Islet precursor cell (in vitro differentiated cells): Measurements from ENCODE around the gene KRTAP5-7.
"Not testable (repeated sequence)": the region's sequence is repeated elsewhere in the genome, so short reads cannot be mapped to it uniquely, and the experiment has no call there.

ENCODE experiments used
- DNase-seq: peaks from one replicate; pipeline ENCODE4 v3.0.0-alpha.2; 2018

KRTAP5-7 gene

DNA sequence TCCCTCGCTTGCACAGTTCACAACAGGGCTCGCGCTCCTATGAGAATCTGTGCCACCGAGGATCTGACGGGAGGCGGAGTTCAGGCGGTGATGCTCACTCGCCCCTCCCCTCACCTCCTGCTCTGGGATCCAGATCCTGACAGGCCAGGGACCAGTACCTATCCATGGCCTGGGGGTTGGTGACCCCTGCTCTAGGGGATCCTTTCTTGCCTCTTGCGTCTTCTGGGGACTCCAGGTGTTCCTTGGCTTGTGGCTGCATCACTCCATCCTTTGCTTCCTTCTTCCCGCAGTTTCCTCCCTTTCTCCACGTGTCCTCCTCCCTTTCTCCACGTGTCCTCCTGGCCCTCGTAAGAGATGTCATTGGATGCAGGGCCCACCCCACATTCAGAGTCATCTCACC lies 30.6 kb upstream of the KRTAP5-7 start:
- DNase-seq, result no peak

DNA sequence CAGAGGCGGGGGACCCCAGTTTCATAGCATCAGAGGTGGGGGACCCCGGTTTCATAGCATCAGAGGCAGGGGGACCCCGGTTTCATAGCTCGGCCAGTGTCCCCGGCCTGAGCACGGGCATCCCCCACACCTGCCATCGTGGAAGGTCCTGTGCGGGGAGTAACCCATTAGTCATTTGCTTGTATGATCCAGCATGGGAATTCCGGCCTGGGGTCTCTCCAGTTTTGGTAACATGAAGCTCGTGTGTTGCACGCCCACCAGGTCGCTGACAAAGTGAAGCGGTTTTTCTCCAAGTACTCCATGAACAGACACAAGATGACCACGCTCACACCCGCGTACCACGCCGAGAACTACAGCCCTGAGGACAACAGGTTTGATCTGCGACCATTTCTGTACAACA lies 29.0 kb upstream of the KRTAP5-7 start:
- DNase-seq, result no peak

DNA sequence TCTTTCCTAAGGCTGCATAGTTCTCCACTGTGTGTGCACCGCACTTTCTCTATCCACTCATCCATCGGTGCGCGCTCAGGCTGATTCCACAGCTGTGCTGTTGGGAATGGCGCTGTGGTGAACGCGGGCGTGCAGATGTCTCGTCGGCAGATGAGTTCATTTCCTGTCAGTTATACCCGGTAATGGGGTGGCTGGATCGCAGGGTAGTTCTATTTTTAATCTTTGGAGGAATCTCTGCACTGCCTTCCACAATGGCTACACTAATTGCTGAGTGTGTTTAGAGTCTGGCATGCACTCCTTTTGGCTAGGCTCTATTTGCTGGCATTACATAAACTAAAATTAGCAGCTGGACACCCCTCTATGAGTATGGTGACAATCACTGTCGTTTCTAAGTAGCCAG lies 27.9 kb upstream of the KRTAP5-7 start:
- no peak for DNase-seq

DNA sequence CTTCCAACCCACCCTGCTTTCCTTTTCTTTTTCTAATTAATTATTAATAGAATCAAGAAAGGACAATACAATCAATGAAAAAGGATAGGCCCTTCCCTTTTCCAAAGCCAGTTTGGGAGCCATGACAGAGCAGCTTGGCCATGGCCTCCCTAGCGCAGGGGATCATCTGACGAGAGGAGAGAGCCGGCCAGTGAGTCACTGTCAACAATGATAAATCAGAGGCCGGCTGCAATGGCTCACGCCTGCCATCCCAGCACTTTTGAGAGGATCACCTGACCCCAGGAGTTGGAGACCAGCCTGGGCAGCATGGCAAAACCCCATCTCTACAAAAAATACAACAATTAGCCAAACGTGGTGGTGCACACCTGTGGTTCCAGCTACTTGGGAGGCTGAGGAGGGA lies 27.5 kb upstream of the KRTAP5-7 start:
- DNase-seq, result no peak

DNA sequence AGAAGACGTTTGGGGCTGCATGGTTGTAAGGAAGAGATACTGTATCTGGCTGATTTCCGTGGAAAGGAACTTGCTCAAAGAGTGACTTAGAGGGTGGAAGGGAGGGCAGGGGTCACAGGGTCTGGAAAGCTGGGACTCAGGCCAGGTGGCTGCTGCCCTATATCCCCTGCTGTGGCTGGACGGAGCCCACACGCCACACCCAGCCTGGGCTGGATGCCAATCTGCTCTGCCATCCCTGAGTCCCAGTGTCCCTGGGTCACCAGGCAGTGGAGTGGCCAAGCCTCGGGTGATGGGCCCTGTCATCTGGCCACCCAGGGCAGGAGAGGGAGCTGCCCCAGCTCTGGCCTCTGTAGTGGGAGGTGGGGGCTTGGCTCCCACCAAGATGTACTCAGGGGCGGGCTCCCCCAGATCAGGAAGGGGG lies 26.5 kb upstream of the KRTAP5-7 start:
- no peak for DNase-seq

GRCh38 chr11:71501071-71501985 lies 25.7 kb upstream of the KRTAP5-7 start:
- no peak for DNase-seq

DNA sequence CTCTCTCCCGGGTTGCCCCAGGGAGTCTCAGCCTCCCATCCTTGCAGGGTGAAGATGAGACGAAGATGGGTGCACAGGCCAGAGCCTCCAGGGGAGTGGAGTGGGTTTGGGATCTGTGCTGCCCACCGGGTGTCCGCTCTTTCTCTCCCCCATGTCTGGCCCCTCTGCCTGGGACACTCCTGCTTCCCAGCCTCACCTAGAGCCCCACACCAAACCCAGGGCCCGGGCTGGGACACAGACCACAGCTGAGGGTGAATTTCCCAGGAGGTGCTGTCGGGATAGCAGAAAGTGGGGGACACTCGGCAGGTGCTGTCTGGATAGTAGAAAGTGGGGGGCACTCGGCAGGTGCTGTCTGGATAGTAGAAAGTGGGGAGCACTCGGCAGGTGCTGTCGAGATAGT lies 25.0 kb upstream of the KRTAP5-7 start:
- DNase-seq, result no peak

DNA sequence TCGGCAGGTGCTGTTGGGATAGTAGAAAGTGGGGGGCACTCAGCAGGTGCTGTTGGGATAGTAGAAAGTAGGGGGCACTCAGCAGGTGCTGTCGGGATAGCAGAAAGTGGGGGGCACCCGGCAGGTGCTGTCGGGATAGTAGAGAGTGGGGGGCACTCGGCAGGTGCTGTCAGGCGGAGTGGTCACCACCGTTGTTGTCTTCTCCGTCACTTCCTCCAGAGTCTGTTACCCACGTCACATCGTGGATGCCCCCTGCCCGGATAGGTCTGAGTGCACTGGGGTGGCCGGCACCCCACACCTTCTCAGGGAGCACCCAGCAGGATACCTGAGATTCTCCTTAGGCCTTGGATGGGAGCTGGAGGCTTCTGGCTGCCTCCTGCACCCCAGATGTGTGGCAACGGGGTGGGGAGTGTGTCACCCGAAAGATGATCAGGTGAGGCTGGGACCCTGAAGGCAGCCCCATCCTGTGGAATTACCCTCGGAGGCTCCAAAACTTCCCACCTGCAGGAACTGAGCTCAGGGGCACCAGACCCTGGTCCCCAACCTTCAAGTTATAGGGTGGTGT lies 24.1 kb upstream of the KRTAP5-7 start:
- no peak for DNase-seq

- DNase-seq, result no peak
Observed at GRCh38 chr11:71504531-71504930, 22.5 kb upstream of the KRTAP5-7 start.

- no peak for DNase-seq
Observed at GRCh38 chr11:71505001-71505400, 22.1 kb upstream of the KRTAP5-7 start.

- DNase-seq, result no peak
Observed at GRCh38 chr11:71505781-71506180, 21.3 kb upstream of the KRTAP5-7 start.

- no peak for DNase-seq
Observed at GRCh38 chr11:71507102-71507501, 20.0 kb upstream of the KRTAP5-7 start.

- DNase-seq, result no peak
Observed at GRCh38 chr11:71518506-71519471, 8.3 kb upstream of the KRTAP5-7 start.

DNA sequence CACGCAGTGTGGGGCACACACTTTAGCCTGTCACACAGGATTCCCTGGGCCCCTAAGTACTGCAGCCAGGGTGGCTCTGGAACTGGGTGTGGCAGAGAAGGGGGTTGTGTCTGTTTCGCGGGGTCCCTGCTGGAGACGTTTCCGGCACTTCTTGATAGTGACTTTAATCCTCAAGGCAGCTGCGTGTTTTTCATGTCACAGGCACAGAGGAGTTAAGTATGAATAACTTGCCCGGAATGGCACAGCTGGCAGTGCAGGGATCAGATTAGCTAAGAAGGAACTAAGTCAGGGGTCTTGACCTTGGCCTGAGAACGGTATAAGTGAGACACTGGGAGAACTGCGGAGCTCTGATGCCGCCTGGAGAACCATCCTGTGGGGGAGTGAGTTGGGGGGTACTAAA lies 7.5 kb upstream of the KRTAP5-7 start:
- no peak for DNase-seq

GRCh38 chr11:71525188-71525937 lies 1.7 kb upstream of the KRTAP5-7 start:
- no peak for DNase-seq

DNA sequence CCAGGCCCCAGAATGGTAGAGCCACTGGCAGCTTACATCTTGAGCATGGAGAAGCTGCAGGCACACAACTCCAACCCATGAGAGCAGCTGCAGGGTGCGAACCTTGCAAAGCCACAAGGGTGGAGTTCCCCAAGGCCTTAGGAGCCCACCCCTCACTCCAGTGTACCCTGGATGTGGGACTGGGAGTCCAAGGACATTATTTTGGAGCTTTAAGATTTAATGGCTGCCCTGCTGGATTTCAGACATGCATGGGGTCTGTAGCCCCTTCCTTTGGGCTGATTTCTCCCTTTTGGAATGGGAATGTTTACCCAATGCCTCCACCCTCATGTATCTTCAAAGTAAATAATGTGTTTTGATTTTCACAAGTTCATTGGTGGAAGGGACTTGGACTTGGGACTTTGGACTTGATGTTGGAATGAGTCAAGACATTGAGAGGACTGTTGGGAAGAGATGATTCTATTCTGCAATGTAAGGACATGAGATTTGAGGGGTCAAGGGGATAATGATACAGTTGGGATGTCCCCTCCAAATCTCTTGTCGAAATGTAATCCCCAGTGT lies 1.1 kb upstream of the KRTAP5-7 start:
- DNase-seq, result peak; percentile 5

DNA sequence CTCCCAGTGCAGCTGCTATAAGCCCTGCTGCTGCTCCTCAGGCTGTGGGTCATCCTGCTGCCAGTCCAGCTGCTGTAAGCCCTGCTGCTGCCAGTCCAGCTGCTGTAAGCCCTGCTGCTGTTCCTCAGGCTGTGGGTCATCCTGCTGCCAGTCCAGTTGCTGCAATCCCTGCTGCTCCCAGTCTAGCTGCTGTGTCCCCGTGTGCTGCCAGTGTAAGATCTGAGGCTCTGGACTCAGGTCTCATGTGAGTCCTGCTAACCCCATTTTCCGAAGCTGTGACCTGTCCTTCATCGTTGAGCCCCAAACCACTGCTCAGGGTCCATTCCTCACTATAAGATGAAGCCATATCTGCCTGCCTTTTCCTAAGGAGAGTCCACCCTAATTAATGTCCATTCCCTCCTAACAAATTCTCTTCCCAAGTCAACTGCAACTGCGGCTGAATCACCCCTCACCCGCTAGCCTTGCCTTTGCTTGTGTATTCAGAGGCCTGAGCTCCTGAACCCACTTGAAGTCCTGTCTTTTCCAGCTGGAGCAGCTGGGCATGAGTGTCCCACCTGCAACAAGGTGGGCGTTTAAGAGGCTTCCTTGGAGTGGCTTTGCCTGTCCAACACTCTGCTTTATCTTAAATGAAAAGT lies 626 bp downstream of the KRTAP5-7 start:
- DNase-seq, result peak; percentile 38

- peak; percentile 25 for DNase-seq
Observed at GRCh38 chr11:71530602-71531001, 3.5 kb downstream of the KRTAP5-7 start.

GRCh38 chr11:71532036-71532610 lies 5.1 kb downstream of the KRTAP5-7 start:
- peak; percentile 6 for DNase-seq

- not testable (repeated sequence) for DNase-seq
Observed at GRCh38 chr11:71534711-71535608, 7.9 kb downstream of the KRTAP5-7 start.
